Measurements from ENCODE around the gene ADIPOR1.

The ADIPOR1 gene

DNA sequence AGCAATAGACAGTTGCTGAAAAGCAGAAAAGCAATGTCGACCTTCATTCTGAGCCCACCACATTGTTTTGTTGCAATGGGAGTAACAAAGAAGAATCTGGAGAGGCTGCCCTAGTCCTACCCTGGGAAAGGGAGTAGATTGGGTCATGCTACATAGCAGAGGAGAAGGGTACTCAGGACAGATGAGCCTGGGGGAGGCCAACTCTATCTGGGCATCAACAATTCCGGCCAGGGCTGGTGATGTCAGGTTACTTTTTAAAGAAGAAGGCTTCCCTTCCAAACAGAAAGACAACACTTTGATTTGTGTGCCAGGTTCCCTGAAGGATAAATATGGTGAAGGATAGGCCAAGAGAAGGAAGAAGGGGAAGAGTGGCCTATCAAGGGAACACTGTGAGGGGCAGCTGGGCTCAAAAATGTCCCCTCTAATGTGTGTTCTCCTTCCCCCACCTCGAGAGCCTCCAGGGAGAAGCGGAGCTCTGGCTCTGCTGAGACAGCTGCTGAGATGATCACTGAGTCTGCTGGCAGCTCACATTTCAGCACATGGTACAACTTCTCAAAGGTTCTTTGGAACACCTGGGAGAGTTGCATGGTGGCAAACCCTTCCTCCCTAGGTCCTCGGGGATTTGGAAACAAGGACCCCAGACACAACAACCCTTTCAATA is 3.2 kb upstream of the ADIPOR1 start:
- peaks cover 24% of the 10 kb centered on the region for H3K4me1 ChIP-seq (ENCODE audit: control insufficient read depth, low read length)
- no peaks in the 10 kb centered on the region for H3K9me3 ChIP-seq (ENCODE audit: control insufficient read depth, insufficient read depth, low read length)

DNA sequence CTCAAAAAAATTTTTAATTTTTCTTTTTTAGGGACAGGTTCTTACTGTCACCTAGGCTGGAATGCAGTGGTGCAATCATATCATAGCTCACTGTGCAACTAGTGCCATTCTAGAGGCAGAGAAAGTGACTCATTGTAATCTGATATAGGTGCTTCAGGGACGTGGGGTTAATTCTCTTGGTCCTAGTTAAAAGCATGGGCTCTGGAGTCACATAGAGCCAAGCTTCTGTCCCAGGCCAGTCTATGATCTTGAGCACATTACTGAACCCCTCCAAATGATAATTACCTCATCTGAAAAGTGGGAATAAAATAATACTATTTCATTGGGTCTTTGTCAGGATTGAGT is 1.1 kb upstream of the ADIPOR1 start:
- Histone ChIP-seq H3F3A (ENCODE audit: control insufficient read depth, insufficient read depth) (0 out of 2 replicates have a peak, but pooled peaks cover 5% of the 10 kb centered on the region), H3K9me3 (ENCODE audit: control insufficient read depth, insufficient read depth, low read length) (no peaks in the 10 kb centered on the region), H3K27me3 (ENCODE audit: control insufficient read depth, low read length) (no peaks in the 10 kb centered on the region), H3K4me2 (ENCODE audit: low read length) (peak overlapping the region; percentile 91; the same call in 1 of the 2 replicates), H4K20me1 (ENCODE audit: control insufficient read depth, insufficient read depth, low read depth, low read length) (peaks cover 16% of the 10 kb centered on the region), H3K9me2 (replicated peaks; ENCODE audit: control insufficient read depth, low read length) (no peaks in the 10 kb centered on the region), H3K27ac (ENCODE audit: low read depth, low read length) (no peak overlapping the region), H3K79me2 (ENCODE audit: control insufficient read depth, low read length) (peaks cover 38% of the 10 kb centered on the region), H3K4me3 (ENCODE audit: low read length) (no peak overlapping the region), H3K36me3 (ENCODE audit: control insufficient read depth, low read length) (peaks cover 16% of the 10 kb centered on the region), H3K4me1 (ENCODE audit: control insufficient read depth, low read length) (peaks cover 20% of the 10 kb centered on the region)
- no peak for TF ChIP-seq EZH2phosphoT487 (IDR thresholded peaks at IDR 0.05; ENCODE audit: borderline replicate concordance, low read length)

More for the DNA sequence above, 3.2 kb upstream of the ADIPOR1 start:
- TF ChIP-seq, protein P1, sequence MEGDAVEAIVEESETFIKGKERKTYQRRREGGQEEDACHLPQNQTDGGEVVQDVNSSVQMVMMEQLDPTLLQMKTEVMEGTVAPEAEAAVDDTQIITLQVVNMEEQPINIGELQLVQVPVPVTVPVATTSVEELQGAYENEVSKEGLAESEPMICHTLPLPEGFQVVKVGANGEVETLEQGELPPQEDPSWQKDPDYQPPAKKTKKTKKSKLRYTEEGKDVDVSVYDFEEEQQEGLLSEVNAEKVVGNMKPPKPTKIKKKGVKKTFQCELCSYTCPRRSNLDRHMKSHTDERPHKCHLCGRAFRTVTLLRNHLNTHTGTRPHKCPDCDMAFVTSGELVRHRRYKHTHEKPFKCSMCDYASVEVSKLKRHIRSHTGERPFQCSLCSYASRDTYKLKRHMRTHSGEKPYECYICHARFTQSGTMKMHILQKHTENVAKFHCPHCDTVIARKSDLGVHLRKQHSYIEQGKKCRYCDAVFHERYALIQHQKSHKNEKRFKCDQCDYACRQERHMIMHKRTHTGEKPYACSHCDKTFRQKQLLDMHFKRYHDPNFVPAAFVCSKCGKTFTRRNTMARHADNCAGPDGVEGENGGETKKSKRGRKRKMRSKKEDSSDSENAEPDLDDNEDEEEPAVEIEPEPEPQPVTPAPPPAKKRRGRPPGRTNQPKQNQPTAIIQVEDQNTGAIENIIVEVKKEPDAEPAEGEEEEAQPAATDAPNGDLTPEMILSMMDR (IDR thresholded peaks at IDR 0.05; ENCODE audit: low read depth, low read length, poor library complexity, severe bottlenecking): no peak
- TF ChIP-seq EZH2phosphoT487 (IDR thresholded peaks at IDR 0.05; ENCODE audit: borderline replicate concordance, low read length): no peak
- Histone ChIP-seq H3K9me2 (replicated peaks; ENCODE audit: control insufficient read depth, low read length) (no peaks in the 10 kb centered on the region), H3K36me3 (ENCODE audit: control insufficient read depth, low read length) (peaks cover 8% of the 10 kb centered on the region), H4K20me1 (ENCODE audit: control insufficient read depth, insufficient read depth, low read depth, low read length) (peaks cover 14% of the 10 kb centered on the region), H3F3A (ENCODE audit: control insufficient read depth, insufficient read depth) (0 out of 2 replicates have a peak, but pooled peaks cover 5% of the 10 kb centered on the region), H3K27ac (ENCODE audit: low read depth, low read length) (no peak overlapping the region), H3K4me2 (ENCODE audit: low read length) (no peak overlapping the region), H3K79me2 (ENCODE audit: control insufficient read depth, low read length) (peaks cover 17% of the 10 kb centered on the region), H3K27me3 (ENCODE audit: control insufficient read depth, low read length) (no peaks in the 10 kb centered on the region), H3K4me3 (ENCODE audit: low read length) (no peak overlapping the region)

DNA sequence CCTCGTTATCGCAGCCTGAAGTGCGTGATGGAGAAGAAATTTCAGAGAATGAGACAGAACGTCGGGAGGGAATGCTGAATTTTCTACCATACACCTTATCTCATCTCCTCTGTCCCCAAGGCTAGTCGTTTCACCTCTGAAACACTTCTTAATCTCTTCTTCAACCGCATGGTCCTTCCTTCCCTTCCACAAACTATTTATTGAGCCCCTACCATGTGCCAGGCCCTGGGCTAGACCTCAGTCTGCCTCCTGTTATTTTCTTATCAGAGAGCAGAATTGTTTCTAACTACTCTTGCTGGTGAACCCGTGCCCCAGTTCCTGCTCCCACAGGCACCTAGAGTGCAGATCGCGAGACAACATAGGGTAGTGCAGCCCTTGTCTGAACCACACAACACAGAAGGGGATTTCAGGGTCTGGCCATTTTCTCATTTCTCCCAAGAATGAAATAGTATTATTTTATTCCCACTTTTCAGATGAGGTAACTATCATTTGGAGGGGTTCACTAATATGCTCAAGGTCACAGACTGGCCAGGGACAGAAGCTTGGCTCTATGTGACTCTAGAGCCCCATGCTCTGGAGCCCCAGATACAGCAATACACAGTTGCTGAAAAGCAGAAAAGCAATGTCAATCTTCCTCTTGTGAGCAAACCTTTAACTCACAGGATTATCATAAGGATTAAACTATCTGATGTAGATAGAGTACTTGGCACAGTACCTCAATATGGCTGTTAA is 598 bp upstream of the ADIPOR1 start:
- Histone ChIP-seq H3K4me1 (ENCODE audit: control insufficient read depth, low read length) (peaks cover 20% of the 10 kb centered on the region), H3K9me2 (replicated peaks; ENCODE audit: control insufficient read depth, low read length) (no peaks in the 10 kb centered on the region), H3K27ac (ENCODE audit: low read depth, low read length) (no peak overlapping the region), H3K36me3 (ENCODE audit: control insufficient read depth, low read length) (peaks cover 20% of the 10 kb centered on the region), H3K4me2 (ENCODE audit: low read length) (peak overlapping the region; percentile 91), H4K20me1 (ENCODE audit: control insufficient read depth, insufficient read depth, low read depth, low read length) (peaks cover 16% of the 10 kb centered on the region), H3K79me2 (ENCODE audit: control insufficient read depth, low read length) (peaks cover 43% of the 10 kb centered on the region), H3K4me3 (ENCODE audit: low read length) (peak overlapping the region; percentile 86), H3K9me3 (ENCODE audit: control insufficient read depth, insufficient read depth, low read length) (no peaks in the 10 kb centered on the region), H3F3A (ENCODE audit: control insufficient read depth, insufficient read depth) (0 out of 2 replicates have a peak, but pooled peaks cover 5% of the 10 kb centered on the region), H3K27me3 (ENCODE audit: control insufficient read depth, low read length) (no peaks in the 10 kb centered on the region)
- no peak for TF ChIP-seq EZH2phosphoT487 (IDR thresholded peaks at IDR 0.05; ENCODE audit: borderline replicate concordance, low read length)

DNA sequence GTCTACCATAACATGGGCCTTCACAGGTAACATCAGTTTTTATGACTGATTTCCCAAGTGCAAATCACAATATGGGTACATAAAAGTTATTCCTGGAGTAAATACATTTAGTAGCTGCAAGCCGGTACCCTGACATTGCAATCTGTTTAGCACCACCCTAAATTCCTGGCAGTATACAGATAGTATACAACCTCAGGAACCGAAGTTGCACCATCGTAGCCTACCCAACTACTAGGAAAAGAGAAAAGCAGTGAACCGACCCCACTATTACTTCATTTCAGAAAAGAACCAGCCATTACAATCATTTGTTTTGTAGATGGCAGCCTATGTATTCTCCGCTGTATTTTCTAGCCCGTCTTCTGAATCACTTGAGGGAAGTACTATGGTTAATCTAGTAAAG is 1.1 kb downstream of the ADIPOR1 start:
- Histone ChIP-seq H3K4me2 (ENCODE audit: low read length) (peak overlapping the region; percentile 96), H3K27me3 (ENCODE audit: control insufficient read depth, low read length) (no peaks in the 10 kb centered on the region), H3K79me2 (ENCODE audit: control insufficient read depth, low read length) (peaks cover 61% of the 10 kb centered on the region), H3F3A (ENCODE audit: control insufficient read depth, insufficient read depth) (0 out of 2 replicates have a peak, but pooled peaks cover 5% of the 10 kb centered on the region), H3K4me3 (ENCODE audit: low read length) (peak overlapping the region; percentile 86), H4K20me1 (ENCODE audit: control insufficient read depth, insufficient read depth, low read depth, low read length) (peaks cover 22% of the 10 kb centered on the region), H3K36me3 (ENCODE audit: control insufficient read depth, low read length) (peaks cover 25% of the 10 kb centered on the region), H3K9me2 (replicated peaks; ENCODE audit: control insufficient read depth, low read length) (no peaks in the 10 kb centered on the region), H3K9me3 (ENCODE audit: control insufficient read depth, insufficient read depth, low read length) (no peaks in the 10 kb centered on the region), H3K27ac (ENCODE audit: low read depth, low read length) (no peak overlapping the region), H3K4me1 (ENCODE audit: control insufficient read depth, low read length) (peaks cover 20% of the 10 kb centered on the region)
- TF ChIP-seq, protein P1 (IDR thresholded peaks at IDR 0.05; ENCODE audit: low read depth, low read length, poor library complexity, severe bottlenecking): no peak
- TF ChIP-seq EZH2phosphoT487 (IDR thresholded peaks at IDR 0.05; ENCODE audit: borderline replicate concordance, low read length): no peak

Data from DOHH2 (cell line).